Epithelial cell of esophagus (primary cell): Measurements from ENCODE around the gene CNNM3.
A peak's percentile ranks its signal among the peaks of the same experiment; 100 is the strongest.

ENCODE experiments used
- DNase-seq: peaks from one replicate; pipeline ENCODE4 v3.0.0; 2010; ENCODE audit warnings: low read depth
- H3K4me3 ChIP-seq: 2 replicates; pipeline ENCODE4 v1.5.1; 2011; ENCODE audit warnings: mild to moderate bottlenecking, low read length, control low read depth
- TF ChIP-seq, protein P1 (sequence below): IDR thresholded peaks from 2 replicates; pipeline ENCODE4 v1.5.1; 2011; ENCODE audit warnings: low read depth, mild to moderate bottlenecking, low read length, control low read depth, inconsistent platforms; ENCODE audit not compliant: insufficient read depth; ENCODE audit errors: missing control alignments

The CNNM3 gene

DNA sequence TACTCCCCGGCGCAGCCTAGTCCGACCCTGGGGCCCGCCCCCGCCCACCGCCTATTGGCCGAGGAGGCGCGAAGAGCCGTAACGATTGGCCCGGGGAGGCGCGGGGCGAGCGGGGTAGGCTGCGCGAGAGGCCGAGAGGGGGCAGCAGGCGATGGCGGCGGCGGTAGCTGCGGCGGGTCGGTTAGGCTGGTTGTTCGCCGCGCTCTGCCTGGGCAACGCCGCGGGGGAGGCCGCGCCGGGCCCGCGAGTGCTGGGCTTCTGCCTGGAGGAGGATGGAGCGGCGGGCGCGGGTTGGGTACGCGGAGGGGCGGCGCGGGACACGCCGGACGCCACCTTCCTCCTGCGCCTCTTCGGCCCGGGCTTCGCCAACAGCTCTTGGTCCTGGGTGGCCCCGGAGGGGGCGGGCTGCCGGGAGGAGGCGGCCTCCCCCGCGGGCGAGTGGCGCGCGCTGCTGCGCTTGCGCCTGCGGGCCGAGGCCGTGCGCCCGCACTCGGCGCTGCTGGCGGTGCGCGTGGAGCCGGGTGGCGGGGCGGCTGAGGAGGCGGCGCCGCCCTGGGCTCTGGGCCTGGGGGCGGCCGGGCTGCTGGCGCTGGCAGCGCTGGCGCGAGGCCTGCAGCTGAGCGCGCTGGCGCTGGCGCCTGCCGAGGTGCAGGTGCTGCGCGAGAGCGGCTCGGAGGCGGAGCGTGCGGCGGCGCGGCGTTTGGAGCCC is at the start of gene CNNM3:
CNNM3 (plus strand) TSS at position 142 of the 709 bp plus-strand sequence; CDS start at position 152, 10 bp downstream.
- TF ChIP-seq, protein P1, sequence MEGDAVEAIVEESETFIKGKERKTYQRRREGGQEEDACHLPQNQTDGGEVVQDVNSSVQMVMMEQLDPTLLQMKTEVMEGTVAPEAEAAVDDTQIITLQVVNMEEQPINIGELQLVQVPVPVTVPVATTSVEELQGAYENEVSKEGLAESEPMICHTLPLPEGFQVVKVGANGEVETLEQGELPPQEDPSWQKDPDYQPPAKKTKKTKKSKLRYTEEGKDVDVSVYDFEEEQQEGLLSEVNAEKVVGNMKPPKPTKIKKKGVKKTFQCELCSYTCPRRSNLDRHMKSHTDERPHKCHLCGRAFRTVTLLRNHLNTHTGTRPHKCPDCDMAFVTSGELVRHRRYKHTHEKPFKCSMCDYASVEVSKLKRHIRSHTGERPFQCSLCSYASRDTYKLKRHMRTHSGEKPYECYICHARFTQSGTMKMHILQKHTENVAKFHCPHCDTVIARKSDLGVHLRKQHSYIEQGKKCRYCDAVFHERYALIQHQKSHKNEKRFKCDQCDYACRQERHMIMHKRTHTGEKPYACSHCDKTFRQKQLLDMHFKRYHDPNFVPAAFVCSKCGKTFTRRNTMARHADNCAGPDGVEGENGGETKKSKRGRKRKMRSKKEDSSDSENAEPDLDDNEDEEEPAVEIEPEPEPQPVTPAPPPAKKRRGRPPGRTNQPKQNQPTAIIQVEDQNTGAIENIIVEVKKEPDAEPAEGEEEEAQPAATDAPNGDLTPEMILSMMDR: peak; percentile 33
- H3K4me3 ChIP-seq: peak within 1 kb of the TSS; percentile 60
- DNase-seq: peak; percentile 97

DNA sequence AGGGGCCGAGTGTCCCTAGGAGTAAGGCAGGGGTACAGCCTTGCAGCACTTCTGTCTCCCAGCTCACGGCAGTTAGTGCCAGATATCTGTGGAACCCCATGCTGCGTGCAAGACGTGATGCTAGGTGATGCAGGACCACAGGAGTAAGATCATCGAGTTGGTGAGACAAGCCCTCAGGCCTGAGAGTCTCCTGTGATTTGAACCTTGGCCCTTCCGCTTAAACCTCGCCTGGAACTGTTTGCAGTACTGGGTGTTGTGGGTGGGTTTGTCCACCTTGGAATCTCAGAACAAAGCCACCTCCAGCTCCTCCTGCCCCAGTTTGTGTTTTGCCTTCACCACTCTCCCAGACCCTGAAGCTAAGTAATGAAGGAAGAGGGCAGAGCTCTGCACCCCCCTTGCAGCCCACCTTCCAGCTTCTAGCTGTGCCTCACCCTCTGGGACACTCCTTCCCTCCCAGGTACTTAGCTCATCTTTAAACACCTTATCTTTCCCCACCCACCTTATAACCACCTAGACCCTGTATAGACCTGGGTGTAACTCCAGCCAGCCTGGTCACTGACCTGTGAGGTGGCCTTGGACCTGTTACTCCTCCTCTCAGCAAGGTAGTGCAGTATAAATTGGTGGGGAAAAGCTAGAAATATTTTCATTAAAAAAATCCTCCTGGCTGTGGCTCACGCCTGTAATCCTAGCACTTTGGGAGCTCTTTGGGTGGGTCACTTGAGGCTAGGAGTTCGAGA is 48.8 kb upstream of the CNNM3 start:
- TF ChIP-seq, protein P1: no peak
- H3K4me3 ChIP-seq: no peak overlapping the region

DNA sequence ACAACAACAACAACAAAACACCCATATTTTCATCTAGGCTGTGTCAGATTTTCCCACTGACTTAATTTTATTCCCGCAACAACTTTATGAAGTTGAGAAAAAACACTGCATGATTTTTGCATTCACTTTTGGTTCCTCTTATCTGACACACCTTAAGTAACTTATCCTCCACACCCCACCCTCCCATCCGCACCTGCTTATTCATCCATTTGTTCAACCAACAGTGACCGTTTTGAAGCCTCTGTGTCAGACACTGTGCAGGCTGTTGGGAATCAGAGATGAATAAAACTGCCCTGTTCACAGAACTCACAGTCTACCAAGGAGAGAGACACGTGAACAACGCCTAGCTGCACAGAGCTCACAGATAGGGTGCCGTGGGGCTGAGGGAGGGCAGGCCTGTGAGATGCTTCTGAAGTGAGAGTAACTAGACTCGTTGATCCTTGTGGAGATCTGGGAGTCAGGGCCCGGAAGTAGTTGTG is 47.9 kb upstream of the CNNM3 start:
- peak; percentile 37 for DNase-seq
- no peak overlapping the region for H3K4me3 ChIP-seq
- TF ChIP-seq, protein P1: no peak

More for the DNA sequence above, 48.8 kb upstream of the CNNM3 start:
- no peak for DNase-seq

DNA sequence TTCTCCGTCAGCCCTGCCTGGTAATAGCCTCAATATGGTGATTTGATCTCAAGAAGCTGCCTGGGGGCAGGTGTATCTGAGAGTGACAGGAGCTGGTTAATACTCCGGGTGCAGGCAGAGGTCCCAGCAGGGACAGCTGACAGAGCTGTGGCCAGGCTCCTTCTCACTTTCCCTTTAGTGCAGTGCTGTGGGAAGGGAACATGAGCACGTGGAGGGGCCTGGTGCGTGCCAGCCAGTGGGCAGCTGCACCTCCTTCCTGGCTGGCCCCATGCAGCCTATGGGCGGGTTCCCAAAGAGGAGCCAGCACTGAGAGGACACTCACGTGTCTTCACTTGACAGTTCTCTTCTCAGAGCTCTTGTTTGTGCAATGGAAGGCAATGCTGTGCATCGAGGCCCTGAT is 46.3 kb upstream of the CNNM3 start:
- TF ChIP-seq, protein P1: no peak
- no peak overlapping the region for H3K4me3 ChIP-seq
- no peak for DNase-seq

DNA sequence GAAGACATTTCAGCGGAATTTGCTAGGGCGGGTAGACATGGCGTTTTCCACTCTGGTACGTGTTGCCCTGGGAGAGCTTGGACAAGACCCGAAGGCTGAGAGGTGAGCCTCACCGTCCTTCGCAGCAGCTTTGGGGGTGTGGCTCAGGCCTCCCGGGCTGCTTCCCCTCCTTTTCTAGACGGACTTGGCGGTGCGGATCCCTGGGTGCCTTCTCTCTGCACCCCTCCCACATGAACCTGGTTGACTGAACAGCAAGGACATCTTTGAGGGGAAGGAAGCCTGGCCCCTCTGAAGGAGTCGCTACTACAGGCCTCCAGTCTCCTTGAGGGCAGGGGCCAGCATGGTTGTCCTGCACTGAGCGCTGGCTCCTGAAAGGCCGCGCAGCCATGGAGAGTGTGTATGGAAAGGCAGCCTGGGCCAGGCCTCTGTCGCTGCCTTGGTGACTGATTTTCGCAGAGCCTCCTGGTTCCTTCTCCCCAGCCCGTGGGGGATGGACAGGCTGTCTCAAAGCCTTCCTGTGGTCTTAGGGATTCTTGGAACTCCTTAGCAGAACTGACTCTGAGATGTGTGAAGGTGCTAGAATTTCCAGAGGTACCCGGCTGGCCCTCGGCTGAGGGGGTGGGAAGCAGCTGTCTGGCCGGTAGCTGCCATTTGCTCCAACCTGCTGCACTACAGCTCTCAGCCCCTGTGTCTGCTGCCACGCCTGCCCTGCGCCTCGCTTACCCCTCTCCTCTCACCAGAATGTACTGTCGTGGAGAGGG is 45.4 kb upstream of the CNNM3 start:
- no peak for DNase-seq
- TF ChIP-seq, protein P1: no peak
- no peak overlapping the region for H3K4me3 ChIP-seq

DNA sequence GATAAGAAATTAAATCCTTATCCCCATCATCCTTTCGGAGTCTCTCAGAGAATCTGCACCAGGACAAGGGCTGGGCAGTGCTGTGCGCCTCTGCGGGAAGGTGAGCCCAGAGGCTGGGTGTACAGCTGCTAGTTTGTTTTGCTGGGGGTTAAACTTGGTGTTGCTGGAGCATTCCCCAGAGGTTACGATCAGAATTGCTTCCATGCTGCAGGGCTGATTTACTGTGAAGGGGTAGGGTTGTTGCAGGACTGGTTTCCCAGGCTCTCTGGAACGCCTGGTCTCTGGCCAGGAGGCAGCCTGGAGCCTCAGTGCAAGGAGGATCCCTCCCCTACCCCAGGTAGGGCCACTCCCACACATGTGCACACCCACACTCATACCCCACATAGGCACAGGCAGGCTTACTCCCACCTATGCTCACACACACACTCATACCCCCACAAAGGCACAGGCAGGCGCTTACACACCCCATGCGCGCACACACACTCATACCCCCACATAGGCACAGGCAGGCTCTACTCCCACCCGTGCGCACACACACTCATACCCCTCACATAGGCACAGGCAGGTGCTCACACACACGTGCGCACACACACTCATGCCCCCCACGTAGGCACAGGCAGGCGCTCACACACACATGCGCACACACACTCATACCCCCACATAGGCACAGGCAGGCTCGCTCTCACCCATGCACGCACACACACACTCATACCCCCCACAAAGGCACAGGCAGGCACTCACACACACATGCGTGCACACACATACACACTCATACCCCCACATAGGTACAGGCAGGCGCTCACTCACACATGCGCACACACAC is 44.1 kb upstream of the CNNM3 start:
- H3K4me3 ChIP-seq: no peak overlapping the region
- TF ChIP-seq, protein P1: peak; percentile 56
- peak; percentile 86 for DNase-seq
